ENCODE data around the gene MGAT5.

- TF ChIP-seq, protein P1, sequence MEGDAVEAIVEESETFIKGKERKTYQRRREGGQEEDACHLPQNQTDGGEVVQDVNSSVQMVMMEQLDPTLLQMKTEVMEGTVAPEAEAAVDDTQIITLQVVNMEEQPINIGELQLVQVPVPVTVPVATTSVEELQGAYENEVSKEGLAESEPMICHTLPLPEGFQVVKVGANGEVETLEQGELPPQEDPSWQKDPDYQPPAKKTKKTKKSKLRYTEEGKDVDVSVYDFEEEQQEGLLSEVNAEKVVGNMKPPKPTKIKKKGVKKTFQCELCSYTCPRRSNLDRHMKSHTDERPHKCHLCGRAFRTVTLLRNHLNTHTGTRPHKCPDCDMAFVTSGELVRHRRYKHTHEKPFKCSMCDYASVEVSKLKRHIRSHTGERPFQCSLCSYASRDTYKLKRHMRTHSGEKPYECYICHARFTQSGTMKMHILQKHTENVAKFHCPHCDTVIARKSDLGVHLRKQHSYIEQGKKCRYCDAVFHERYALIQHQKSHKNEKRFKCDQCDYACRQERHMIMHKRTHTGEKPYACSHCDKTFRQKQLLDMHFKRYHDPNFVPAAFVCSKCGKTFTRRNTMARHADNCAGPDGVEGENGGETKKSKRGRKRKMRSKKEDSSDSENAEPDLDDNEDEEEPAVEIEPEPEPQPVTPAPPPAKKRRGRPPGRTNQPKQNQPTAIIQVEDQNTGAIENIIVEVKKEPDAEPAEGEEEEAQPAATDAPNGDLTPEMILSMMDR (conservative IDR thresholded peaks at IDR 0.05; ENCODE audit: low read length), result no peak
- TF ChIP-seq EZH2phosphoT487 (IDR thresholded peaks at IDR 0.05; ENCODE audit: borderline replicate concordance, low read depth, low read length), result no peak
These were observed 18.9 kb downstream of the MGAT5 start for GRCh38 chr2:134272806-134273205.
